PC-9 (cell line): ENCODE results near the gene TNFRSF1B. TPM values are rescaled to one million over a fixed set of nuclear protein-coding genes. Genes with fewer than 3 reads are reported as not detected.

Experiments
- BruUV-seq: library from RNA; stranded (reverse); fragments of 400-500 nt; replicated peaks from 2 replicates; lab custom pipeline; 2021; lab: Mats Ljungman, UMichigan
- CTCF ChIA-PET: fragments of 300-600 bp; sonication (Branson Sonifier 250); formaldehyde crosslinking; loops from one replicate; lab custom pipeline; 2022; ENCODE audit warnings: antibody characterized with exemption; lab: Charles Lee
- POLR2A ChIA-PET: fragments of 300-600 bp; sonication (Branson Sonifier 250); formaldehyde crosslinking; loops from one replicate; lab custom pipeline; 2022; ENCODE audit warnings: antibody characterized with exemption; ENCODE audit not compliant: unreplicated experiment; lab: Charles Lee
- DNase-seq, 2 experiments: peaks; one replicate each; pipeline versions ENCODE4 v3.0.0 to v3.0.0-alpha.2; 2015 to 2022; ENCODE audit warnings: mixed read lengths in 1 of 2
- H2AFZ ChIP-seq: fragments of 200-600 bp; sonication (generic); 2 replicates; pipeline ENCODE4 v1.8.1; 2017; ENCODE audit warnings: antibody characterized with exemption
- H3F3A ChIP-seq: fragments of 200-600 bp; sonication (generic); 2 replicates; pipeline ENCODE4 v1.8.1; 2017; ENCODE audit warnings: antibody characterized with exemption, mild to moderate bottlenecking, low read depth; ENCODE audit not compliant: insufficient read depth
- H3K27ac ChIP-seq: fragments of 200-600 bp; sonication (generic); 2 replicates; pipeline ENCODE4 v1.6.1; 2016; ENCODE audit warnings: mixed run types
- H3K27me3 ChIP-seq: fragments of 200-600 bp; sonication (generic); 2 replicates; pipeline ENCODE4 v1.6.1; 2016; ENCODE audit warnings: low read depth, mixed run types; ENCODE audit not compliant: insufficient read depth
- H3K36me3 ChIP-seq: fragments of 200-600 bp; sonication (generic); 2 replicates; pipeline ENCODE4 v1.6.1; 2016; ENCODE audit warnings: low read depth, mixed run types
- H3K4me1 ChIP-seq: fragments of 200-600 bp; sonication (generic); replicated peaks from 2 replicates; pipeline ENCODE4 v1.6.1; 2016; ENCODE audit warnings: mixed run types; ENCODE audit not compliant: insufficient read depth
- H3K4me2 ChIP-seq: fragments of 200-600 bp; sonication (generic); 2 replicates; pipeline ENCODE4 v1.6.1; 2017; ENCODE audit warnings: mixed run types
- H3K4me3 ChIP-seq: fragments of 200-600 bp; sonication (generic); 2 replicates; pipeline ENCODE4 v1.6.1; 2016; ENCODE audit warnings: mixed run types
- H3K79me2 ChIP-seq: fragments of 200-600 bp; sonication (generic); 2 replicates; pipeline ENCODE4 v1.6.1; 2017; ENCODE audit warnings: low read depth, mixed run types
- H3K9me2 ChIP-seq: fragments of 200-600 bp; sonication (generic); 2 replicates; pipeline ENCODE4 v1.8.1; 2017; ENCODE audit warnings: mild to moderate bottlenecking; ENCODE audit not compliant: insufficient read depth
- H3K9me3 ChIP-seq: fragments of 200-600 bp; sonication (generic); 2 replicates; pipeline ENCODE4 v1.8.1; 2016; ENCODE audit warnings: low read depth; ENCODE audit not compliant: insufficient read depth
- H4K20me1 ChIP-seq: fragments of 200-600 bp; sonication (generic); 2 replicates; pipeline ENCODE4 v1.8.1; 2017; ENCODE audit not compliant: insufficient read depth
- EZH2 ChIP-seq: fragments of 200-600 bp; sonication (generic); IDR thresholded peaks from 2 replicates; pipeline ENCODE4 v1.8.0; 2017; ENCODE audit warnings: antibody characterized with exemption, low read depth
- intact Hi-C: fragments of 100-400 bp; cut with micrococcal nuclease; formaldehyde crosslinking; loops from one replicate; pipeline ENCODE4 v1.10.0; 2022; ENCODE audit not compliant: unreplicated experiment
- total RNA-seq: library from RNA; stranded (reverse); gene quantifications from 2 replicates; pipeline ENCODE4 v1.2.3, GENCODE V29; 2021
- TF ChIP-seq, protein P1 (sequence below): fragments of 200-600 bp; sonication (generic); conservative IDR thresholded peaks from 2 replicates; pipeline ENCODE4 v1.6.1; 2017; ENCODE audit warnings: mixed run types, antibody characterized with exemption, mild to moderate bottlenecking, moderate library complexity

Gene TNFRSF1B
- total RNA-seq, 1 experiment from 2014 or later: 2.7 TPM

GRCh38 chr1:12148958-12149790, 17.6 kb upstream of the TNFRSF1B start:
- ChIA-PET POLR2A (no interaction called here), CTCF (no interaction called here)
- H3K27ac ChIP-seq: no peak overlapping the region
- H3K9me3 ChIP-seq: no peaks in the 10 kb centered on the region
- no peak overlapping the region for H3K4me2 ChIP-seq
- no peaks in the 10 kb centered on the region for H3K79me2 ChIP-seq
- no peak overlapping the region for H2AFZ ChIP-seq
- no peaks in the 10 kb centered on the region for H4K20me1 ChIP-seq
- no peak for DNase-seq
- no peak overlapping the region for H3K4me3 ChIP-seq
- H3K4me1 ChIP-seq: peaks cover 31% of the 10 kb centered on the region
- BruUV-seq: no TSS peak
- intact Hi-C loops: no loop called here
- no peaks in the 10 kb centered on the region for H3K36me3 ChIP-seq
- H3K27me3 ChIP-seq: no peaks in the 10 kb centered on the region
- TF ChIP-seq, protein P1, sequence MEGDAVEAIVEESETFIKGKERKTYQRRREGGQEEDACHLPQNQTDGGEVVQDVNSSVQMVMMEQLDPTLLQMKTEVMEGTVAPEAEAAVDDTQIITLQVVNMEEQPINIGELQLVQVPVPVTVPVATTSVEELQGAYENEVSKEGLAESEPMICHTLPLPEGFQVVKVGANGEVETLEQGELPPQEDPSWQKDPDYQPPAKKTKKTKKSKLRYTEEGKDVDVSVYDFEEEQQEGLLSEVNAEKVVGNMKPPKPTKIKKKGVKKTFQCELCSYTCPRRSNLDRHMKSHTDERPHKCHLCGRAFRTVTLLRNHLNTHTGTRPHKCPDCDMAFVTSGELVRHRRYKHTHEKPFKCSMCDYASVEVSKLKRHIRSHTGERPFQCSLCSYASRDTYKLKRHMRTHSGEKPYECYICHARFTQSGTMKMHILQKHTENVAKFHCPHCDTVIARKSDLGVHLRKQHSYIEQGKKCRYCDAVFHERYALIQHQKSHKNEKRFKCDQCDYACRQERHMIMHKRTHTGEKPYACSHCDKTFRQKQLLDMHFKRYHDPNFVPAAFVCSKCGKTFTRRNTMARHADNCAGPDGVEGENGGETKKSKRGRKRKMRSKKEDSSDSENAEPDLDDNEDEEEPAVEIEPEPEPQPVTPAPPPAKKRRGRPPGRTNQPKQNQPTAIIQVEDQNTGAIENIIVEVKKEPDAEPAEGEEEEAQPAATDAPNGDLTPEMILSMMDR: no peak
- TF ChIP-seq EZH2: no peak
- H3F3A ChIP-seq: peaks cover 11% of the 10 kb centered on the region
- no peaks in the 10 kb centered on the region for H3K9me2 ChIP-seq

GRCh38 chr1:12149791-12150175, 17.0 kb upstream of the TNFRSF1B start:
- H3K27me3 ChIP-seq: no peaks in the 10 kb centered on the region
- no peak overlapping the region for H3K27ac ChIP-seq
- H4K20me1 ChIP-seq: no peaks in the 10 kb centered on the region
- no peaks in the 10 kb centered on the region for H3K9me2 ChIP-seq
- TF ChIP-seq, protein P1: no peak
- TF ChIP-seq EZH2: no peak
- intact Hi-C loops: no loop called here
- no peaks in the 10 kb centered on the region for H3K79me2 ChIP-seq
- H3K4me2 ChIP-seq: no peak overlapping the region
- BruUV-seq: no TSS peak
- H3K4me1 ChIP-seq: peaks cover 25% of the 10 kb centered on the region
- H3K4me3 ChIP-seq: no peak overlapping the region
- CTCF ChIA-PET: no interaction called here
- no peak for DNase-seq
- H3K9me3 ChIP-seq: no peaks in the 10 kb centered on the region
- H3F3A ChIP-seq: peaks cover 5% of the 10 kb centered on the region
- H2AFZ ChIP-seq: no peak overlapping the region
- POLR2A ChIA-PET: no interaction called here
- no peaks in the 10 kb centered on the region for H3K36me3 ChIP-seq

DNA sequence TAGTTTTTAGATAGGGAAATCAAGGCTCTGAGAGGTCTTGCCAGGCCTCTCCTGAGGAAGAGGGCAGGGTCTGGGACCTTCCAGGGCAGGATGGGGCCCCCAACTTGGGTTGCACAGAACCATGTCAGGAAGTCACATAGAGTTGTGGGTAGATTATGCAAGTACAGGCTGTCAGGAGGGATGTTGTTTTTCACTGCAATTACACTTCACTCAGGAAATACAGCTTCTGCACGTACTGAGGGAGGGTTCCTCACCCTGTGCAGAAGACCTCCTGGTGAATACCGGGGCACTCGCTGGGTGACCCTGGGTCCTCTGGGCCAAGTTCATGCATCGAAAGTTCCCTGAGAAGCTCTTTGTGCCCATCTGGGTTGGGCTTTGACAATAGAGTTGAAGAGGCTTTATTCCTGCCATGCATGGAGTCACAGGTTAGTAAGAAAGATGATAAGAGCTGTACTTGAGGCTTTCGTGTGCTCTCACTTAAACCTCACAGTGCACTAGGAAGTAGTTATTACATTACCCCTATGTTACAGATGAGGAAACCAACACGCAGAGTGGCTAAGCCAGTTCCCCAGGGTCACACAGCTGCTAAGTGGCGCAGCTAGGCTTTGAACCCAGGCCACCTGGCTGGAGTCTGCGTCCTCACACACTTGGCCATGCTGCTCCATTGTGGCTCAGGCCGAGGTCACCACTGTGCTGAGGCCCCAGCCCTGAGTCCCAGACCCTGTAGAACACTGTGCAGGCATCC, 16.2 kb upstream of the TNFRSF1B start:
- peaks cover 19% of the 10 kb centered on the region for H3K4me1 ChIP-seq
- BruUV-seq: no TSS peak
- no peaks in the 10 kb centered on the region; the same call in 1 of the 2 replicates for H3F3A ChIP-seq
- H2AFZ ChIP-seq: no peak overlapping the region
- no peaks in the 10 kb centered on the region for H3K27me3 ChIP-seq
- H3K79me2 ChIP-seq: no peaks in the 10 kb centered on the region
- H3K9me3 ChIP-seq: no peaks in the 10 kb centered on the region
- no peaks in the 10 kb centered on the region for H3K9me2 ChIP-seq
- ChIA-PET CTCF (no interaction called here), POLR2A (no interaction called here)
- no peaks in the 10 kb centered on the region for H3K36me3 ChIP-seq
- no peak overlapping the region for H3K4me3 ChIP-seq
- H3K4me2 ChIP-seq: no peak overlapping the region
- no peaks in the 10 kb centered on the region for H4K20me1 ChIP-seq
- H3K27ac ChIP-seq: no peak overlapping the region
- DNase-seq: no peak
- intact Hi-C loops: no loop called here
- TF ChIP-seq EZH2: no peak
- TF ChIP-seq, protein P1: no peak
